ENCODE results near the gene SLC7A6.

SLC7A6 gene

DNA sequence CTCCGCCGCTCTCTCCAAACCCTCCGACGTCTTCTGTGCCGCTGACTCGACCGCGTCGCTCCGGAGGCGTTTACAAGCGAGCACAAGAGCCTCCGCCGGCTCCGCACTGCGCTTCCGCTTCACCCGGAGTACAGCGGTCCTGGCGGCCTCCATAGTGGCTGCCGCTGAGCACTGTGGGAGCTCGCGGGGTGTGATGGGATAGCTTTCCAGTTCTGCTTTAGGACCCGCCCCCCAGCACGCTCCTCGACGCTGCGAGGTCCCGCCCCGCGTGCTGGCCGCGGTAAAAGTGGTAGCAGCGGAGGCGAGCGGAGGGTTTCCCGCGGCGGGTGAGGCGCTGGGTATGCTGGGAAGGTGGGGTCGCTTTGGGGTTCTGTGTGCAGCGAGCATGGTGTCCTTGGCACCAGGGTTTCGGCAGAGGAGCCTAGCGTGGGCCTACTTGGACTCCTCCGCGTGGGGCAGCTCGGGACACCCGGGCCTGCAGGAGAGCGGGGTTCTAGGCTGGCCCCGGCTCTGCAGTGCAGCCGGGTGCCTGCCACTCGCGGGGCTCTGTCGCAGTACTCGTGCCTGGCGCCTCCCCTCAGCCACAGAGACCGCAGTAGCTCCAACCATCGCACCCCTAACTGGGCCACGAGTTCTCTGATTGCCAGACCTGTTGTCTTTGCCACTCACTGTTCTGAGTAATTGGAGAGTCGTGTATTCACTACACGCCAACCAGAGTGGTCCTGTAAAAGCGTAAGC lies 46.6 kb downstream of the SLC7A6 start, which contains the start of the genes PRMT7 and SLC7A6OS:
Gene PRMT7, plus strand, starts transcription at position 246 of the 738 bp plus-strand sequence. CDS start 4,961 bp downstream, outside the sequence.
Gene SLC7A6OS, minus strand, starts transcription at position 173 of the 738 bp plus-strand sequence. Its CDS starts 20 bp downstream, at position 153.
- H3K79me2 ChIP-seq (ENCODE audit: insufficient read depth, low read length), result peaks cover 29% of the 10 kb centered on the region
- H3K9ac ChIP-seq (ENCODE audit: low read length), result peak within 1 kb of the TSS; percentile 82
- TF ChIP-seq CTCF (IDR thresholded peaks at IDR 0.05; ENCODE audit: low read length) (no peak; the same call in 1 of the 2 replicates), EZH2 (IDR thresholded peaks at IDR 0.05; ENCODE audit: borderline replicate concordance, low read length) (no peak)

DNA sequence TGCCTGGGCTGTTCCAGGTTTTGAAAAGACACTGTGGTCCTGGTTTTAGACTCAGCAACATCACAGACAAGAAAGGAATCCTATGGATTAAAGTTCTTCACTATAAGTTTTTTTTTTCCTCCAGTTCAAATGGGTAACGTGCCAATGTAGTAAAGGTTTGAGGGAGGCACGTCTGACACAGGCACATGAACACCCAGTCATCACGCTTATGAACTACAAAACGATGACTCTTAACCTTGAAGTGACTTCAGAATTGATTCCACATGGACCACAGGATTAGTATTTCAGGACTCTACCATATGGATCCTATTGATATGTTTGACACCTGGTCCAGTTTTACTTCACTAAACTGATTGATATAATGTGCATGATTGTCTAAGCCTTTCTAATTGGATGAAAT lies 48.8 kb downstream of the SLC7A6 start:
- peaks cover 43% of the 10 kb centered on the region; the same call in 1 of the 2 replicates for H3K36me3 ChIP-seq (ENCODE audit: insufficient read depth, low read length)
- H3K9ac ChIP-seq (ENCODE audit: low read length), result no peak overlapping the region; the same call in 1 of the 2 replicates
- H3K4me3 ChIP-seq (ENCODE audit: low read depth, low read length, poor library complexity, severe bottlenecking), result peak overlapping the region; percentile 42
- TF ChIP-seq EZH2 (IDR thresholded peaks at IDR 0.05; ENCODE audit: borderline replicate concordance, low read length) (no peak), CTCF (IDR thresholded peaks at IDR 0.05; ENCODE audit: low read length) (no peak)
- H3F3A ChIP-seq (ENCODE audit: insufficient read depth, low read length), result no peaks in the 10 kb centered on the region
- H4K20me1 ChIP-seq (ENCODE audit: insufficient read depth, low read length), result no peaks in the 10 kb centered on the region
- no peaks in the 10 kb centered on the region for H3K9me2 ChIP-seq (ENCODE audit: low read depth, low read length)
- H3K27me3 ChIP-seq (ENCODE audit: insufficient read depth, low read length), result no peaks in the 10 kb centered on the region
- no peak overlapping the region for H2AFZ ChIP-seq (ENCODE audit: low read length)
- H3K27ac ChIP-seq (ENCODE audit: low read depth, low read length, poor library complexity, severe bottlenecking), result no peak overlapping the region
- peak overlapping the region; percentile 15; the same call in 1 of the 2 replicates for H3K4me2 ChIP-seq (ENCODE audit: low read length)
- peaks cover 29% of the 10 kb centered on the region for H3K79me2 ChIP-seq (ENCODE audit: insufficient read depth, low read length)
- H3K4me1 ChIP-seq (ENCODE audit: insufficient read depth, low read length, severe bottlenecking), result peaks cover 46% of the 10 kb centered on the region
- no peaks in the 10 kb centered on the region for H3K9me3 ChIP-seq (ENCODE audit: low read length)

More for the DNA sequence above, 46.6 kb downstream of the SLC7A6 start, which contains the start of the genes PRMT7 and SLC7A6OS:
- no peaks in the 10 kb centered on the region for H3K27me3 ChIP-seq (ENCODE audit: insufficient read depth, low read length)
- no peaks in the 10 kb centered on the region for H3K9me3 ChIP-seq (ENCODE audit: low read length)
- no peaks in the 10 kb centered on the region for H4K20me1 ChIP-seq (ENCODE audit: insufficient read depth, low read length)
- peak within 1 kb of the TSS; percentile 92 for H3K4me2 ChIP-seq (ENCODE audit: low read length)
- peaks cover 49% of the 10 kb centered on the region for H3K36me3 ChIP-seq (ENCODE audit: insufficient read depth, low read length)
- H3K4me1 ChIP-seq (ENCODE audit: insufficient read depth, low read length, severe bottlenecking), result peaks cover 36% of the 10 kb centered on the region
- H3F3A ChIP-seq (ENCODE audit: insufficient read depth, low read length), result no peaks in the 10 kb centered on the region
- peak within 1 kb of the TSS; percentile 83 for H3K4me3 ChIP-seq (ENCODE audit: low read depth, low read length, poor library complexity, severe bottlenecking)
- peak within 1 kb of the TSS; percentile 9; the same call in 1 of the 2 replicates for H2AFZ ChIP-seq (ENCODE audit: low read length)
- H3K9me2 ChIP-seq (ENCODE audit: low read depth, low read length), result no peaks in the 10 kb centered on the region
- H3K27ac ChIP-seq (ENCODE audit: low read depth, low read length, poor library complexity, severe bottlenecking), result peak within 1 kb of the TSS; percentile 61

- Histone ChIP-seq H3K9ac (ENCODE audit: low read length) (no peak overlapping the region), H2AFZ (ENCODE audit: low read length) (no peak overlapping the region), H3K4me2 (ENCODE audit: low read length) (no peak overlapping the region), H3K27ac (ENCODE audit: low read depth, low read length, poor library complexity, severe bottlenecking) (peak overlapping the region; percentile 73), H3K36me3 (ENCODE audit: insufficient read depth, low read length) (peaks cover 71% of the 10 kb centered on the region), H4K20me1 (ENCODE audit: insufficient read depth, low read length) (no peaks in the 10 kb centered on the region), H3F3A (ENCODE audit: insufficient read depth, low read length) (no peaks in the 10 kb centered on the region), H3K27me3 (ENCODE audit: insufficient read depth, low read length) (no peaks in the 10 kb centered on the region), H3K79me2 (ENCODE audit: insufficient read depth, low read length) (no peaks in the 10 kb centered on the region), H3K4me3 (ENCODE audit: low read depth, low read length, poor library complexity, severe bottlenecking) (no peak overlapping the region), H3K9me2 (ENCODE audit: low read depth, low read length) (no peaks in the 10 kb centered on the region), H3K9me3 (ENCODE audit: low read length) (no peaks in the 10 kb centered on the region), H3K4me1 (ENCODE audit: insufficient read depth, low read length, severe bottlenecking) (peaks cover 22% of the 10 kb centered on the region)
- TF ChIP-seq CTCF (IDR thresholded peaks at IDR 0.05; ENCODE audit: low read length) (no peak), EZH2 (IDR thresholded peaks at IDR 0.05; ENCODE audit: borderline replicate concordance, low read length) (no peak)
Observed at GRCh38 chr16:68319185-68319908, 55.0 kb downstream of the SLC7A6 start.

All from OCI-LY1 (cell line).